ENCODE measurements around the gene GPC5.
"Not testable (repeated sequence)": the region's sequence is repeated elsewhere in the genome, so short reads cannot be mapped to it uniquely, and the experiment has no call there.

GPC5 gene

GRCh38 chr13:92473765-92474475 is 1075.5 kb downstream of the GPC5 start:
- DNase-seq (ENCODE audit: low spot score), result no peak

- no peak for DNase-seq (ENCODE audit: low spot score)
Measured at GRCh38 chr13:92480387-92480786, 1082.0 kb downstream of the GPC5 start.

- DNase-seq (ENCODE audit: low spot score), result not testable (repeated sequence)
Measured at GRCh38 chr13:92482790-92483189, 1084.4 kb downstream of the GPC5 start.

GRCh38 chr13:92483894-92484293 is 1085.5 kb downstream of the GPC5 start:
- no peak for DNase-seq (ENCODE audit: low spot score)

GRCh38 chr13:92487238-92487637 is 1088.8 kb downstream of the GPC5 start:
- peak; percentile 6 for DNase-seq (ENCODE audit: low spot score)

- no peak for DNase-seq (ENCODE audit: low spot score)
Measured at GRCh38 chr13:92488249-92488852, 1089.9 kb downstream of the GPC5 start.

- no peak for DNase-seq (ENCODE audit: low spot score)
Measured at GRCh38 chr13:92491839-92492238, 1093.4 kb downstream of the GPC5 start.

GRCh38 chr13:92494915-92495314 is 1096.5 kb downstream of the GPC5 start:
- no peak for DNase-seq (ENCODE audit: low spot score)

GRCh38 chr13:92500192-92500591 is 1101.8 kb downstream of the GPC5 start:
- DNase-seq (ENCODE audit: low spot score), result no peak

GRCh38 chr13:92510416-92510815 is 1112.0 kb downstream of the GPC5 start:
- DNase-seq (ENCODE audit: low spot score), result peak; percentile 28

GRCh38 chr13:92512852-92513251 is 1114.4 kb downstream of the GPC5 start:
- DNase-seq (ENCODE audit: low spot score), result no peak

GRCh38 chr13:92513672-92514071 is 1115.3 kb downstream of the GPC5 start:
- DNase-seq (ENCODE audit: low spot score), result no peak

GRCh38 chr13:92514420-92515125 is 1116.2 kb downstream of the GPC5 start:
- no peak for DNase-seq (ENCODE audit: low spot score)

GRCh38 chr13:92516878-92517277 is 1118.5 kb downstream of the GPC5 start:
- DNase-seq (ENCODE audit: low spot score), result not testable (repeated sequence)

GRCh38 chr13:92518622-92519021 is 1120.2 kb downstream of the GPC5 start:
- DNase-seq (ENCODE audit: low spot score), result not testable (repeated sequence)

GRCh38 chr13:92530364-92530763 is 1131.9 kb downstream of the GPC5 start:
- no peak for DNase-seq (ENCODE audit: low spot score)

GRCh38 chr13:92535222-92536006 is 1137.0 kb downstream of the GPC5 start:
- no peak for DNase-seq (ENCODE audit: low spot score)

GRCh38 chr13:92537471-92537870 is 1139.0 kb downstream of the GPC5 start:
- peak; percentile 3 for DNase-seq (ENCODE audit: low spot score)

GRCh38 chr13:92538164-92538563 is 1139.7 kb downstream of the GPC5 start:
- DNase-seq (ENCODE audit: low spot score), result no peak

- DNase-seq (ENCODE audit: low spot score), result not testable (repeated sequence)
Measured at GRCh38 chr13:92539148-92539547, 1140.7 kb downstream of the GPC5 start.

GRCh38 chr13:92547266-92547665 is 1148.8 kb downstream of the GPC5 start:
- DNase-seq (ENCODE audit: low spot score), result peak; percentile 37

GRCh38 chr13:92549276-92549675 is 1150.9 kb downstream of the GPC5 start:
- DNase-seq (ENCODE audit: low spot score), result no peak

Data from kidney tubule cell (primary cell).